ENCODE measurements around the gene UNC13B.

DNA sequence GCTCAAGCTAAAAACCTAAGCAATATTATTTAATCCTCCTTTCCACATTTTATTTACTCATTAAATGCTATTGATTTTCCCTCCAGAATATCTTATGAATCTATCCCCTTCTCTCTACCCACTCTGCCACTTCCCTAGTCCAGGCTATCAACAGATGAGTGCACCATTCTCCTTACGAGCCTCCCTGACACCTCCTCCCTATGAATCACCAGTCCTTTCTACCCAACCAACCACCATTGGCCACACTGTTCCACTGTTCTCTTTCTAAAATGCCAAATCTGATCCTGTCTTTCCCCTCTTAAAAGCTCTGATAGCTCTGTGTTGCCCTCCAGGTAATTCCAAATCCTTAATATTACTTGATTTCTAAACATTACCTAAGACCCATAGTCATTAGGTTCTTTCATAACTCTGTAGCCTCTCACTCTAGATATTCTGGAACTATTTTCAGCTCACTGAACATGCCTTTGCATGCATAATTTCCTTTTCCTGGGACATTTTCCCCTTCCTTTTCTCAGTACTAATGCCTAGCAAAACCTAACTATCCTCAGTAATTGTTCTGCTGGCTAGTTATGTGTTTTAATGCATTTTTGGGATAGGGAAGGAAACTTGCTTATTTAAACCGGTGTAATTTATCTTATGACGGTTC is 126.3 kb downstream of the UNC13B start:
- TF ChIP-seq POLR2A (IDR thresholded peaks at IDR 0.05; ENCODE audit: borderline replicate concordance, extremely low read depth, insufficient read depth, insufficient read length) (no peak), FOSL1 (IDR thresholded peaks at IDR 0.05; ENCODE audit: low read depth) (no peak), EZH2 (IDR thresholded peaks at IDR 0.05) (no peak), TCF7L2 (IDR thresholded peaks at IDR 0.05; ENCODE audit: borderline replicate concordance, extremely low read depth, insufficient read depth, insufficient read length) (no peak), EZH2phosphoT487 (IDR thresholded peaks at IDR 0.05; ENCODE audit: borderline replicate concordance) (no peak)
- TF ChIP-seq, protein P1, sequence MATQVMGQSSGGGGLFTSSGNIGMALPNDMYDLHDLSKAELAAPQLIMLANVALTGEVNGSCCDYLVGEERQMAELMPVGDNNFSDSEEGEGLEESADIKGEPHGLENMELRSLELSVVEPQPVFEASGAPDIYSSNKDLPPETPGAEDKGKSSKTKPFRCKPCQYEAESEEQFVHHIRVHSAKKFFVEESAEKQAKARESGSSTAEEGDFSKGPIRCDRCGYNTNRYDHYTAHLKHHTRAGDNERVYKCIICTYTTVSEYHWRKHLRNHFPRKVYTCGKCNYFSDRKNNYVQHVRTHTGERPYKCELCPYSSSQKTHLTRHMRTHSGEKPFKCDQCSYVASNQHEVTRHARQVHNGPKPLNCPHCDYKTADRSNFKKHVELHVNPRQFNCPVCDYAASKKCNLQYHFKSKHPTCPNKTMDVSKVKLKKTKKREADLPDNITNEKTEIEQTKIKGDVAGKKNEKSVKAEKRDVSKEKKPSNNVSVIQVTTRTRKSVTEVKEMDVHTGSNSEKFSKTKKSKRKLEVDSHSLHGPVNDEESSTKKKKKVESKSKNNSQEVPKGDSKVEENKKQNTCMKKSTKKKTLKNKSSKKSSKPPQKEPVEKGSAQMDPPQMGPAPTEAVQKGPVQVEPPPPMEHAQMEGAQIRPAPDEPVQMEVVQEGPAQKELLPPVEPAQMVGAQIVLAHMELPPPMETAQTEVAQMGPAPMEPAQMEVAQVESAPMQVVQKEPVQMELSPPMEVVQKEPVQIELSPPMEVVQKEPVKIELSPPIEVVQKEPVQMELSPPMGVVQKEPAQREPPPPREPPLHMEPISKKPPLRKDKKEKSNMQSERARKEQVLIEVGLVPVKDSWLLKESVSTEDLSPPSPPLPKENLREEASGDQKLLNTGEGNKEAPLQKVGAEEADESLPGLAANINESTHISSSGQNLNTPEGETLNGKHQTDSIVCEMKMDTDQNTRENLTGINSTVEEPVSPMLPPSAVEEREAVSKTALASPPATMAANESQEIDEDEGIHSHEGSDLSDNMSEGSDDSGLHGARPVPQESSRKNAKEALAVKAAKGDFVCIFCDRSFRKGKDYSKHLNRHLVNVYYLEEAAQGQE (IDR thresholded peaks at IDR 0.05; ENCODE audit: low read depth): no peak
- TF ChIP-seq, protein P2, sequence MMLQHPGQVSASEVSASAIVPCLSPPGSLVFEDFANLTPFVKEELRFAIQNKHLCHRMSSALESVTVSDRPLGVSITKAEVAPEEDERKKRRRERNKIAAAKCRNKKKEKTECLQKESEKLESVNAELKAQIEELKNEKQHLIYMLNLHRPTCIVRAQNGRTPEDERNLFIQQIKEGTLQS (IDR thresholded peaks at IDR 0.05): no peak
- TF ChIP-seq, protein P3, sequence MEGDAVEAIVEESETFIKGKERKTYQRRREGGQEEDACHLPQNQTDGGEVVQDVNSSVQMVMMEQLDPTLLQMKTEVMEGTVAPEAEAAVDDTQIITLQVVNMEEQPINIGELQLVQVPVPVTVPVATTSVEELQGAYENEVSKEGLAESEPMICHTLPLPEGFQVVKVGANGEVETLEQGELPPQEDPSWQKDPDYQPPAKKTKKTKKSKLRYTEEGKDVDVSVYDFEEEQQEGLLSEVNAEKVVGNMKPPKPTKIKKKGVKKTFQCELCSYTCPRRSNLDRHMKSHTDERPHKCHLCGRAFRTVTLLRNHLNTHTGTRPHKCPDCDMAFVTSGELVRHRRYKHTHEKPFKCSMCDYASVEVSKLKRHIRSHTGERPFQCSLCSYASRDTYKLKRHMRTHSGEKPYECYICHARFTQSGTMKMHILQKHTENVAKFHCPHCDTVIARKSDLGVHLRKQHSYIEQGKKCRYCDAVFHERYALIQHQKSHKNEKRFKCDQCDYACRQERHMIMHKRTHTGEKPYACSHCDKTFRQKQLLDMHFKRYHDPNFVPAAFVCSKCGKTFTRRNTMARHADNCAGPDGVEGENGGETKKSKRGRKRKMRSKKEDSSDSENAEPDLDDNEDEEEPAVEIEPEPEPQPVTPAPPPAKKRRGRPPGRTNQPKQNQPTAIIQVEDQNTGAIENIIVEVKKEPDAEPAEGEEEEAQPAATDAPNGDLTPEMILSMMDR (IDR thresholded peaks at IDR 0.05 in 2 of 3, conservative IDR thresholded peaks at IDR 0.05 in 1 of 3; ENCODE audit: borderline replicate concordance in 1 of 3, insufficient read depth in 1 of 3, low read depth in 2 of 3, low read length in 2 of 3): no peak
- TF ChIP-seq, protein P4, sequence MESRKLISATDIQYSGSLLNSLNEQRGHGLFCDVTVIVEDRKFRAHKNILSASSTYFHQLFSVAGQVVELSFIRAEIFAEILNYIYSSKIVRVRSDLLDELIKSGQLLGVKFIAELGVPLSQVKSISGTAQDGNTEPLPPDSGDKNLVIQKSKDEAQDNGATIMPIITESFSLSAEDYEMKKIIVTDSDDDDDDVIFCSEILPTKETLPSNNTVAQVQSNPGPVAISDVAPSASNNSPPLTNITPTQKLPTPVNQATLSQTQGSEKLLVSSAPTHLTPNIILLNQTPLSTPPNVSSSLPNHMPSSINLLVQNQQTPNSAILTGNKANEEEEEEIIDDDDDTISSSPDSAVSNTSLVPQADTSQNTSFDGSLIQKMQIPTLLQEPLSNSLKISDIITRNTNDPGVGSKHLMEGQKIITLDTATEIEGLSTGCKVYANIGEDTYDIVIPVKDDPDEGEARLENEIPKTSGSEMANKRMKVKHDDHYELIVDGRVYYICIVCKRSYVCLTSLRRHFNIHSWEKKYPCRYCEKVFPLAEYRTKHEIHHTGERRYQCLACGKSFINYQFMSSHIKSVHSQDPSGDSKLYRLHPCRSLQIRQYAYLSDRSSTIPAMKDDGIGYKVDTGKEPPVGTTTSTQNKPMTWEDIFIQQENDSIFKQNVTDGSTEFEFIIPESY (IDR thresholded peaks at IDR 0.05; ENCODE audit: extremely low read depth, insufficient replicate concordance, low read length): no peak
- TF ChIP-seq, protein P5, sequence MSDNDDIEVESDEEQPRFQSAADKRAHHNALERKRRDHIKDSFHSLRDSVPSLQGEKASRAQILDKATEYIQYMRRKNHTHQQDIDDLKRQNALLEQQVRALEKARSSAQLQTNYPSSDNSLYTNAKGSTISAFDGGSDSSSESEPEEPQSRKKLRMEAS (IDR thresholded peaks at IDR 0.05): no peak
